Measurements from ENCODE around the gene C5orf34.
"Not testable (repeated sequence)": the region's sequence is repeated elsewhere in the genome, so short reads cannot be mapped to it uniquely, and the experiment has no call there.

The C5orf34 gene

DNA sequence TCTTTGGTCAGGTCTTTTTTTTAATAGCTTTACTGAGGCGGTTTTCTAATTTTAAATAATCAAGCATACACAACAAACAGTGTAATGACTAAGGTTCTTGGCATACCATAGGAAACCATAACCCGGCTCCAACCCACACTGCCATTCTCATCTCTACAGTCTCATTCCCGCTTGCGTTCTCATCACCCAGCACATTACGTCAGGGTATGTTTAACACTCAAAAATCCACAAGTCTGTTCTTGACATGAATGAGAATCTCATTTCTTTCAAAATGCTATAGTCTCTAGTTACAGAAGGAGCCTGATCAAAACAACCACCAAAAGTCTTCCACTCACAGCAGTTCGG is 505 bp downstream of the C5orf34 start:
- no peak for DNase-seq

GRCh38 chr5:43514025-43514424 is 923 bp downstream of the C5orf34 start:
- DNase-seq: no peak

DNA sequence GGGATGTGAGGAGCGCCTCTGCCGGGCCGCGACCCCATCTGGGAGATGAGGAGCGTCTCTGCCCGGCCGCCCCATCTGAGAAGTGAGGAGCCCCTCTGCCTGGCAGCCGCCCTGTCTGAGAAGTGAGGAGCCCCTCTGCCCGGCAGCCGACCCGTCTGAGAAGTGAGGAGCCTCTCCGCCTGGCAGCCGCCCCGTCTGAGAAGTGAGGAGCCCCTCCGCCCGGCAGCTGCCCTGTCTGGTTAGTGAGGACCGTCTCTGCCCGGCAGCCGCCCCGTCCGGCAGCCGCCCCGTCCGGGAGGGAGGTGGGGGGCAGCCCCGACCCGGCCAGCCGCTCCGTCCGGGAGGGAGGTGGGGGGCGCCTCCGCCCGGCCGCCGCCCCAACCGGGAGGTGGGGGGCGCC is 3.9 kb downstream of the C5orf34 start:
- DNase-seq: not testable (repeated sequence)

- no peak for DNase-seq
Observed at GRCh38 chr5:43498581-43498980, 16.4 kb downstream of the C5orf34 start.

DNA sequence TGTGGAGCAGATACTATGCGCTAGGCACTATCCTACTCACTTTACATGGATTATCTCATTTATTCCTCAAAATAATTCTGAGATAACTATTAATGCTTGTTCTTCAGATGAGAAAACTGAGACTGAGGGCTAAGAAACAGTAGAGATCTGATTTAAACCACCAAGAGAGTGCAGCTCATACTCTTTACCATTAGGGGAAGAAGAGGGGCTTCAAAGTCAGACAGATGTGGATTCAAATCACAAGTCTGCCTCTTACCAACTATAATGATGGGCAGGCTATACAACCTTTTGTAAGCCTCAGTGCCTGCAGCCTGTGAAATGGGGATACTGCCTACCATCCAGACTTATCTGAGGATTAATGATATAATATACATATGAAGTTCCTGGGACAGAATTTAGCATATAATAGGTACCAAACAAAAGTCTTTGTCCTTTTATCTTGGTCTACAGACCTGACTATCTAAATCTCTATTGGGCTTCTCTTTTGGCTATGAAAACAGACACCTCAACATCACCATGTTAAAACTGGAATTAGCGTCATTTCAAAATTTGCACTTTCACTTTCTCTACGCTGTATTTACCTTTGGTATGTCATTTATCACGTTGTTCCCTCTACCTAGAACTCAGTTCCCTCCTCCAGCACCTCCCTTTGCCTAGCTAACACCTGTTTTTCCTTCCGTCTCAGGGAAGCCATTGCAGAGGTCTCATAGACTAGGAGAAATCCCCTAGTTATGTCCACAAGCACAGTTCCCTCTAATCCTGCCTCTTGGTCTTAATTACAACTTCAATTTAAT is 17.4 kb downstream of the C5orf34 start:
- no peak for DNase-seq

- no peak for DNase-seq
Observed at GRCh38 chr5:43491326-43491725, 23.6 kb downstream of the C5orf34 start.

DNA sequence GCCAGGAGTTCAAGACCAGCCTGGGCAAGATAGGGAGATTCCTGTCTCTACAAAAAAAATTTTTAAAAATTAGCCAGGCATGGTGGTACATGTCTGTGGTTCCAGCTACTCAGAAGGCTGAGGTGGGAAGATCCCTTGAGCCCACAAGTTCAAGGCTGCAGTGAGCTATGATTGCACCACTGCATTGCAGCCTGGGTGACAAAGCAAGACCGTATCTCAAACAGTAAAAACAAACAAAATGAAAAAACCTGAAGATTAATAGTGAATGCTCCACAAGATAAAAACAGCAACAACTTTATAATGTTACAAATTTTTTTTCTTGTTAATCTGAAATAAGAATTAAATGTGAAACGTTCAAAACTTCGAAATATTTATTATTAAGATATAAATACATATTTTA is 28.6 kb downstream of the C5orf34 start:
- DNase-seq: no peak

- no peak for DNase-seq
Observed at GRCh38 chr5:43485406-43485805, 29.5 kb downstream of the C5orf34 start.

- peak; percentile 82 for DNase-seq
Observed at GRCh38 chr5:43484106-43484849, 30.7 kb downstream of the C5orf34 start.

DNA sequence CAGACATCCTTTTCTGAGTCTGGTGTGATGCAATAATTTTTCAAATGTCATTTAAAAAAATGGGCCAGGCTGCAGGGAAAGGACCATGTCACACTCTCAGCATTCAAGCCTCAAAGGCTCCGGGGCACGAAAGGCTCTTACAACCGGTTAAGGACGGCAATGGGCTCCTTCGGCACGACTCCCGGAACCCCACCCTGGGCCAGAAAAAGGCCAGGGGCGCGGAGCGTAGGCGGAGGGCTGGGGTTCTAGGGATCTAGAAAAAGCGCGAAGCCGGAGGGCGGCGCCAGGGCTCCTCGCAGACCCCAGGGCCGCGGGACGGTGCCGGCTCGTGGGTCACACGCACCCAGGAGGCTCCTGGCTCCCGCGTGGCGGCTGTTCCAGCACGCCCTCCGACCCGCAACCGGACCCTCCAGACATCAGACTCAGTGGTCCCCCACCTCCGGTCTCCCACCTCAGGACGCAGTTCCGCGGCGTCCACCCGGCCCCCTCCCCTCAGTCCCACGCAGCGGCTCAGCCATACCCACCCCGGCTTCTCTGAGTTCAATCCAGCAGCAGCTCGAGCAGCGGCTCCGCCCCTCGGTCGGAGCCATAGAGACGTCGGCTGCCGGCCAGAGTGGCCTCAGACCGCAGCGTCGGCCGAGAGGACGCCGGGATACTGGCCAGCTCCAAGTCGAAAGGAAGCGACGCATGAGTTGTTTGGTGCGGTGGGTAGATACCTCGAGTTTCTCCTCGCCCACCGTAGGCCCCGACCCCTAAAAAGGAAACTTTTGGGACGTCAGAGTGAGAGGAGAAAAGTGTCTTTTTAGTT is 31.4 kb downstream of the C5orf34 start, which contains the start of gene TMEM267:
TSS of gene TMEM267 (minus strand) at position 568 of the 808 bp plus-strand sequence. CDS start 29,896 bp downstream, outside the sequence.
- DNase-seq: peak; percentile 86

DNA sequence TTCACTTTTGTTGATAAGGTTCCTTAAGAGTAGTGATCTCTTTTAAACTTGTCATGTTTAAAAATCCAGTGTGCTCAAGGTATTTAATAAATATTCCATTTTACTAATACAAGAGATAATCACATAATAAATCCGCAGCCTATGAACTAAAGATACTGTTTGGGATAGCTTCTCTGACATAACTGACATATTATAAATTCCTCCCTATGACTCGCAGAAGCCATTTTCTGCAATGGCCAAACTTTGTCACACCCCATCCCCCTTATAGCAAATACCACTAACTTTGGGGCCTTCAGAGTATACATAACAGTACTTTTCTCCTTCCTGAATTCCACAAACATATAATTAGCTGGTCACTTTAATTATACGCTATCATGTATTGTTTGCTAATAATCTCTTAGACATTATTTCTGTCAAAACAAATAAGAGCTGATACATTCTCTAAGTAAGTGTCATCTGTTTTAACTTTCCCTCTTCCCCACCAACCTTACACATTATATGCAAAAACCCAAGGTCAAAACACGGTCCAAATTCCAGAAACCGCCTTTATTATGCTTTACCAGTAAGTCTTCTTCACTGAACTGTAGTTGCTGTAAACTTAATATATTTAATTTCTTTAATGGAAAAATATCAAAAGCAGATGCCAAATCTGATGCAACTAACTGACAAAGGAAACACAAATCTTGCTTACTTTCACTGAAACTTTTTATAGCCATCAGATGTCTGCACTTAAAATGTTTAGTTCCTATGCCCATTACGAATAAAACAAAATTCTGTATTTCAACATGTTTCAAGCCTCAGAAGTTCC is 32.3 kb downstream of the C5orf34 start:
- no peak for DNase-seq

DNA sequence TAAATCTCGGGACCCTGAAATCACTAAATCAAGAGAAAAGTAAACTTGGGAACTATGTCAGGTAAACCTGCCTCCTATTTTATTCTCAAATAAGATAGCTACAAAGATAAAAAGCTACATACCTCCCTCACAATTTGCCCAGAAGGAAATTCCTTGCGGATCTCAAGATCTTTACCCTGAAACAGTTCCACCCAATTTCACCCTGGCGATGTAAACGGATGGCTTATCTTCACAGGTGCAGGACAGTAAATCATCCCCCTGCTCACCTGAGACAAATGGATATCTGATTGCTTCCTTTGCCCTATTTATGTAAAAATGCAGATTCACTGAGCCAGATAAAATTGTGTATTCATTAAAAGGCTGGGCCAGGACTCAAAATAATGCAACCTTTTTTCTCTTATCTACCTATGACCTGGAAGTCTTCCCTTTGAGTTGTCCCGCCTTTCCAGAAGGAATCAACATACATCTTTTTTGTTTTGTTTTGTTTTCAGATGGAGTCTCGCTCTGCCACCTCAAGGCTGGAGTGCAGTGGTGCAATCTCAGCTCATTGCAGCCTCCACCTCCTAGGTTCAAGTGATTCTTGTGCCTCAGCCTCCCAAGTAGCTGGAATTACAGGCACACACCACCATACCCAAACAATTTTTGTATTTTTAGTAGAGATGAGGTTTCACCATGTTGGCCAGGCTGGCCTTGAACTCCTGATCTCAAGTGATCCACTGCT is 45.1 kb downstream of the C5orf34 start:
- no peak for DNase-seq

- DNase-seq: no peak
Observed at GRCh38 chr5:43467100-43467499, 47.8 kb downstream of the C5orf34 start.

- not testable (repeated sequence) for DNase-seq
Observed at GRCh38 chr5:43465455-43465854, 49.5 kb downstream of the C5orf34 start.

DNA sequence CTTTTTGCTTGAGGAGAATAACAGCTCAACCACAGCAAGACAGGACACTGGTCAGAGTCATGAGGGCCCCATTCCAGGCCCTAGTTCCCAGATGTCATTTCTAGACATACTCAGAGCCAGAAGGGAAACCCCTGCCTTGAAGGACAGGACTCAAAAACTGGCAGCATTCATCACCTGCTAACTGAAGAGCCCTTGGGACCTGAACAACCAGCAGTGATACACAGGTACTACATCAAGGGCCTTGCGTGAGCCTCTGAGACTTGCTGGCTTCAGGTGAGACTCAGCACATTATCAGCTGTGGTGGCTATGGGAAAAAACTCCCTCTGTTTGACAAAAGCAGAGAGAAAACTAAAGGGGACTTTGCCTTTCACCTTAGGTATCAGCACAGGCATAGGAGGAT is 53.9 kb downstream of the C5orf34 start:
- DNase-seq: no peak

DNA sequence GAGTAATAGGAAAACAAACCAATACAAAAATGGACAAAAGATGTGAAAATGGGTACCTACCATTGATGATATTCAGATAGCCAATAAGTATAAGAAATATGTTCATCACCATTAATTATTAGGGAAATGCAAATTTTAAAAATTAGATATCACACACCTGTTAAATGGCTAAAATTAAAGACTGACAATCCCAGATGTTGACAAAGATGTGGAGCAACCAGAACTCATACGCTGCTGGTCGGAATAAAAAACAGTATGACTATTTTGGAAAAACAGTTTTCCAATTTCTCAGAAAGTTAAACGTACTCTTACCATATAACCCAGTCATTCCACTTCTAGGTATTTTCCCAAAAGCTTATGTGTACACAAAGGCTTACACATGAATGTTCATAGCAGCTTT is 58.4 kb downstream of the C5orf34 start:
- DNase-seq: no peak

DNA sequence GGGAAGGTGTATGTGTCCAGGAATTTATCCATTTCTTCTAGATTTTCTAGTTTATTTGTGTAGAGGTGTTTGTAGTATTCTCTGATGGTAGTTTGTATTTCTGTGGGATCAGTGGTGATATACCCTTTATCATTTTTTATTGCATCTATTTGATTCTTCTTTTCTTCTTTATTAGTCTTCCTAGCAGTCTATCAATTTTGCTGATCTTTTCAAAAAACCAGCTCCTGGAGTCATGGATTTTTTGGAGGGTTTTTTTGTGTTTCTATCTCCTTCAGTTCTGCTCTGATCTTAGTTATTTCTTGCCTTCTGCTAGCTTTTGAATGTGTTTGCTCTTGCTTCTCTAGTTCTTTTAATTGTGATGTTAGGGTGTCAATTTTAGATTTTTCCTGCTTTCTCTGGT is 73.4 kb downstream of the C5orf34 start:
- not testable (repeated sequence) for DNase-seq

DNA sequence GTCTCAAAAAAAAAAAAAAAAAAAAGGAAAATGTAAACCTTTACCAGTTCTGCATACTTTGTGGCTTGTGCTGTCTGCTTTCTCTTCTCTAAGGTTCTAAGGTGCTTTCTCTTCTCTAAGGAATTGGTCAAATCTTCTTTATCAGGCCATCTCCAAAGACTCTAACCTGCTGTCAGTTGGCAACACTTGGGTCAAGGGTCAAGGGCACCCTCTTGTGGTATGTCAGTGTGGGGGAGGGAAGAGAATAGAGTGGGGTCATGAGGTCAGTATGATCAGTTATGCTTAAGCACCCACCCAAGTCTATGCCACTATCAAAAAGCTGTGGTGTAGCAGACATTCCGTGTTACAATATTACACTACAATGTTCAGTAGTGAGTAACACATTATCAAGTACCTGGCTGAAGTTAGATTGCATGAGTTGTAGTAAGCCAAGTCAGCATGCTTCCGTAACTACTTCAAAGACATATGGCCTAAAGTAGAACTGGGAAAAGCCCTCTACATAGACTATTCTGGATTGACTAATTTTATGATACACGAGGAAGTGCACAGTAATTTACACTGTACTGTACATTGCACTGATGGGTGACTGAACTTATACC is 77.8 kb downstream of the C5orf34 start:
- DNase-seq: no peak

Measured in stimulated activated CD4-positive, alpha-beta T cell treated with anti-CD3 and anti-CD28 coated beads, Interleukin-4, amount 100 ng/mL, for 1 hour (primary cell).